NCI-H1694 (cell line): ENCODE measurements around the gene ZC3H7A.

Experiments
- DNase-seq: peaks from one replicate; lab custom pipeline; 2025; lab: John Stamatoyannopoulos, UW

ZC3H7A gene

GRCh38 chr16:11779074-11779473 is 18.0 kb downstream of the ZC3H7A start:
- DNase-seq, result no peak

- DNase-seq, result no peak
These were observed 22.9 kb downstream of the ZC3H7A start for GRCh38 chr16:11774065-11774626.

DNA sequence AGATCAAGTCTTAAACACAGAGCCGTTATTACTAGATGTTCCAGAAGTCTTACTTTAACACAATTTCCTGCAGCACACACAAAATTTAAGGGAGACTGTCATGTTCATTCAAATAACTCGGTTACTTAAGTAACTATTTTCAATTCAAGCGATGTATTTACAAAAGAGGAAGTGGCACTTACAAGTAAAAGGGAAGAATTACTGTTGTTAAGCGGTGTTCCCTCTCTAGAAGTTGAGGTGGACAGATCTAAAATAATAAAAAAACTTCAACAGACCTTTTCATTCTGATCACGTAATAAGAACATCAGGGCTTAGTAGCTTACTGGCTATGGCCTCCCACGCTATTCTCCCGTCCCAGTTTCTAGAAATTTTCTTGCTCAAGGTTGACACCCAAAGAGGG is 28.2 kb downstream of the ZC3H7A start:
- DNase-seq, result no peak

DNA sequence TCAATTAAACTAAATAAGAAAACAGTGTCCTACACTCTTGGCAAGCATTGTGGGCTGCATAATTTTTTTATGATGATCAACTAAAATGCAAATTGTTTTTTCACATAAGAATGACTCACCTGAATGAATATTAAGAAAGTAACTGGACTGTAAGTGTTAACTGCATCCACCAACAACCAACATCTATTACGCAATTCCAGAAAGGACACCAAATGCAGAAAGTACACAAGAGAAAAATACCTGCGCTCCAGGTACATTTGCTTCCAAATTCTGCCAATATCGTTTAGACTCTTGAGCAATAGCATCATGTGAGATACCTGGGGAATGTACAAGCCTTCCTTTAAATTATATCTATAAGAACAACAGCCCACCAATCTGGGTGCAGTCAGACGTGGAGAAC is 34.6 kb downstream of the ZC3H7A start:
- no peak for DNase-seq

DNA sequence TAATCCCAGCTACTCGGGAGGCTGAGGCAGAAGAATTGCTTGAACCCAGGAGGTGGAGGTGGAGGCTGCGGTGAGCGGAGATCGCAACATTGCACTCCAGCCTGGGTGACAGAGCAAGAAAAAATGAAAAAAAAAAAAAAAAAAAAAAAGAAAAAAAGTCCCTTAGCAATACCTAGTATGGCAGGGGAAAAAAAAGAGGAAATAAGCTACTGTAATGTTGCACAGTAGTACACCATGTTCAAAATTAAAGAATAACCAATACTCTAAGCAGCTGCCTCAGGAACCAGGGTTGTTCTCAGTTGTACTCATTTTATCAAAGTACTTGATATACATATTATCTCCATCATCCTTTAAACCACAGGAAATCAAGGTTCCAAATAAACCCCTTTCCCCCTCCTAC is 37.1 kb downstream of the ZC3H7A start:
- DNase-seq, result no peak

- peak; percentile 26 for DNase-seq
These were observed 37.8 kb downstream of the ZC3H7A start for GRCh38 chr16:11759163-11759834.

GRCh38 chr16:11757671-11758545 is 39.1 kb downstream of the ZC3H7A start:
- DNase-seq, result no peak

DNA sequence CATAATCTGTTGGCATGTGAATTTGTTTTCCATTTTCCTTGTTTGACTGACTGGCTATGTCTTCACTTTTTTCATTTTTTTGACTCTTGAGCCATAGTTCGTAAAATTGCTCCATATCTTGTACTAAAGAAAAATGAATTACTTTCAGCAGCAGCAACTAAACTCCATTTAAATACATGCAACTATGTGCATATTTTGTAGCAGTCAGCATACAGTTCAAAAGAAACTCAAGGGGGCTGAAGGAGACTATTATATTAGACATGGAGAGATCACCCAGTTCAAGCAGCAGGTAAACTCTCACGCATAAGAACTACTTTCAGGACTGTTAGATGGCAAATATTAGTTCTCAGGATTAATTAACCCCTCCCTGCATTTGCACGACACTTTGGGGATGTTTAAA is 40.8 kb downstream of the ZC3H7A start:
- DNase-seq, result no peak

- no peak for DNase-seq
These were observed 41.9 kb downstream of the ZC3H7A start for GRCh38 chr16:11755022-11755760.

DNA sequence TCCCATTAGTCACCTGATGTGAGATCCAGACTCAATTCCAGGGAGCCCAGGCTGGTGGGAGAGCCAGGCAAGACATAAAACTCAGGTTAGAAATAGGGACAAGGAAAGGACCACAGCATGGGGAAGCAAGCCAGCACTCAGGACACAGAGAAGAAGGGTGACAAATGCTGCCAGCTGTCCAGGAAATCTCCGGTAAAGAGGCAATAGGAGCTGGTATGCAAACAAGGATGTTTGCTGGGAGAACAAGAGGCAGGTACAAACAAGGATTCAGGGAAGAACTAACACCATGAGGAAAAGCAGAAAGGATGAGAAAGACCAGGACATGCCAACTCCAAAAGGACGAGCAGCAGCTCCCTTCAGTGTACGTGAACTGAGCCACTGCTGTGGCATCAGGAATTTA is 44.2 kb downstream of the ZC3H7A start:
- no peak for DNase-seq

- no peak for DNase-seq
These were observed 47.0 kb downstream of the ZC3H7A start for GRCh38 chr16:11750056-11750455.

- DNase-seq, result no peak
These were observed 48.4 kb downstream of the ZC3H7A start for GRCh38 chr16:11748404-11749254.

- no peak for DNase-seq
These were observed 49.1 kb downstream of the ZC3H7A start for GRCh38 chr16:11747949-11748403.

DNA sequence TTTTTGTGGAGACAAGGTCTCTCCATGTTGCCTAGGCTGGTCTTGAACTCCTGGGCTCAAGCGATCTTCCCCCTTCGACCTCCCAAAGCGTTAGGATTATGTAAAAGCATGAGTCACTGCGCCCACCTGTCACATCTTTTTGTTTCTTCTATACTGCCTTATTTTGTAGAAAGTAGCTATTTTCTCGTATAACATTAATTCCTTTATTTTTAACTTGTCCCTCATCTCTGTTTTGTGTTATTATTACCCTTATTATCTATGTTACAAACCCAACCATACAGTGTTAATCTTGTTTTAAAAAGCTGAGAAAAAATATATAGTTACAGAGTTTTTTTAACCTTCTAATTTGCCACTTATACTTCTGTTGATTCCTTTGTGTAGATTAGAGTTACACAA is 53.0 kb downstream of the ZC3H7A start:
- no peak for DNase-seq

- DNase-seq, result no peak
These were observed 53.6 kb downstream of the ZC3H7A start for GRCh38 chr16:11743308-11744074.

DNA sequence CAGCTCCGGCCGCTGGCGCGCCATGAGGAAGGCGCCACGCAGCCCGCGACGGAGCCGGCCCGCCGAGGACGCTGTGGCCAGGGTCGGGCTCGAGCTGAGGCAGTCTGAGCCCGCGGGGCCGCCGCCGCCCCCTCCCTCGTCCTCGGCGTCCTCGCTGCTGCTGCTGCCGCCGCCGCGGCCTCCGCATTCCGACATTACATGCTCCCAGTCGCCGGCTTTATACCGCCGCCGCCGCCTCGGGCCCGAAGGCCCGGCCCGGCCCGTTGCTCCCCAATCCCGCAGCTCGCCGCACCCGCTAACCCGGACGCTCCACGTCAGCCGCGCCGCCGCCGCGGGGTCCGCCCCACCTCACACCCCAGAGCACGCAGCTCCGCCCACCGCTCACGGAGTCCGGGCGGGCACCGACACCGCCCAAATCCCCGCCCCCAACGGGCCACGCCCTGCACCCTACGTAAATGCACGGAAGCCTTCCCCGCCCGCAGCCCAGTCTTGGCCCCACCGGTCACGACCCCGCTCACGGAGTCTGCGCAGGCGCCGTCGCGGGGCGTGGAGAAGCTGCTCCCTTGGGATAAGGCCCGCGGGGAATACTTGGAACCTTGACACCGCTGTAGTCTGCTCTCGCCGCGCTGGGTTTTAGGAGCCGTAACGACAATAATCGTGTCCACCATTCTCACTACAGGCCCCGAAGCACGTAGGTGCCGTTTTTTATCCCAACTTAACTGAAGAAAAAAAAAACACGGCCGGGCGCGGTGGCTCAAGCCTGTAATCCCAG is 54.3 kb downstream of the ZC3H7A start, which contains the start of gene TXNDC11:
TXNDC11 (minus strand) TSS at position 322 of the 772 bp plus-strand sequence; CDS start at position 195, 127 bp downstream.
- peak; percentile 78 for DNase-seq

DNA sequence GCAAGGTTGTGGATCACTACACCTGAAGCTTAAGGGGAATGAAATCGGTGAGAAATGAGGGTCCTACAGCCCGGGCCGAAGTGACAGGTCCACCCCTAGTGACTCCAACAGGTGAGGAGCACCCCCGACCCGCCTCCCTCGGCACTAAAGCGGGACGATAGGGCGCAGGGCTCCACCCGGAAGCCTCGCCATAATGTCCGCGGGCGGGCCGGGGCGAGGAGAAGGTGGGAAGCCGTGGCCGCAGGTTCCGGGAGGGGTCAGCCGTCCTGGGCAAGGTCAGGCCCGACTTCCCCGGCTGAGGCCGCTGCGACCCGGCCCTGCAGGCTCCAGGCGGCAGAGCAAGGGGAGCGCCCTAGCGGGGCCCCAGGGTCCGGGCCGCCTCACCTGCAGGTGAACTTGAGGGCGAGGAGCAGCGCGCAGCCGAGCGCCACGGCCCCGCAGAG is 54.9 kb downstream of the ZC3H7A start:
- DNase-seq, result no peak

DNA sequence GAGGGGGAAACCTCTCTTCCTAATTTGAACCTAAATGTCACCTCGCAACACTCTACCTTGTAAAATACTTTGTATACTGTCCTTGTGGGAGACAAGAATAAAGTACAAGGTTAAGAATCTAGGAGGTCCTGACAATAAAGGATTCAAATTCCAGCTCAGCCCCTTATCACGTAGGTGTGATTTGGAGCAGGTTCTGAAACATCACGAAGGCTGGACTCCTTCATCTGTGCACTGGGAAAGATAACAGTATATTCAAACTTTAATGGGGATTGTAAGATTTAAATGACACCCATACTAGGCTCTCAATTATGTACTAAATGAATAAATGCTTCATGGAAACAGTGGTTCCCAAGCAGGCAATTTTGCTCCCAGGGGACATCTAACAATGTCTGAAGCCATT is 56.5 kb downstream of the ZC3H7A start:
- no peak for DNase-seq

DNA sequence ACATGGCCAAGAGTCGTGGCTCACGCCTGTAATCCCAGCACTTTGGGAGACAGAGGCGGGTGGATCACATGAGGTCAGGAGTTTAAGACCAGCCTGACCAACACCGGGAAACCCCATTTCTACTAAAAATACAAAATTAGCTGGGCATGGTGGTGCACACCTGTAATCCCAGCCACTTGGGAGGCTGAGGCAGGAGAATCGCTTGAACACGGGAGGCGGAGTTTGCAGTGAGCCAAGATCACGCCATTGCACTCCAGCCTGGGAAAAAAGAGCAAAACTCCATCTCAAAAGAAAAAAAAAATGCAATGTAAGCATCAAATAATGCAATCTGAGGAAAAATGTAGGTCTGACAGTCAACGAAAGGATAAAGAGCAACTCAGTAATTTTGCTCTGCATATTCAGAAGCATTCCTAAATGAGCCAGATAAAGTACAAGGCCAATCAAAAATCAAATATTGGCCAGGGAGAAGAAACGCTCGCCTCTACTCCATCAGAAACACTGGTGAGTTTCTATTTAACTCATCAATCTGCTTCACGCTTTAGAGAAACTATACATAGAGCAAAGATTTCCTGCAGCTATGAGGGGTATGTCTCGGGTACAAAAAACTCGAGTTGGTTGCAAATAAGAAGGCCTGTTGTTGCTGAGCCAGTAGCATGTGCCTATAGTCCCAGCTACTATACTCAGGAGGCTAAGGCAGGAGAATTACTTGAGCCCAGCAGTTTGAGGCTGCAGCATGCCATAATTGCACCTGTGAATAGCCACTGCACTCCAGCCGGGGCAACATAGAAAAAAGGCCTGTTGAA is 58.1 kb downstream of the ZC3H7A start:
- no peak for DNase-seq
